Suprapubic skin (tissue), 4 donors: ENCODE results near the gene WDR44. TPM values are rescaled to one million over a fixed set of nuclear protein-coding genes. Genes with fewer than 3 reads are reported as not detected.
"Not testable (repeated sequence)": the region's sequence is repeated elsewhere in the genome, so short reads cannot be mapped to it uniquely, and the experiment has no call there.

Experiments
- DNase-seq, 2 donors: peaks; one replicate each; pipeline ENCODE4 v3.0.0-alpha.2; 2019; ENCODE audit warnings: low spot score in 2 of 2
- H3K27ac ChIP-seq: fragments of 200-600 bp; sonication (generic); one replicate; pipeline ENCODE4 v1.5.1; 2019
- H3K27me3 ChIP-seq: fragments of 200-600 bp; sonication (generic); one replicate; pipeline ENCODE4 v1.5.1; 2019
- H3K36me3 ChIP-seq: fragments of 200-600 bp; sonication (generic); one replicate; pipeline ENCODE4 v1.5.1; 2019
- H3K4me1 ChIP-seq: fragments of 200-600 bp; sonication (generic); one replicate; pipeline ENCODE4 v1.5.1; 2019
- H3K4me3 ChIP-seq: fragments of 200-600 bp; sonication (generic); one replicate; pipeline ENCODE4 v1.5.1; 2019; ENCODE audit warnings: mild to moderate bottlenecking
- H3K9me3 ChIP-seq: fragments of 200-600 bp; sonication (generic); one replicate; pipeline ENCODE4 v1.5.1; 2019
- CTCF ChIP-seq, 2 donors: fragments of 200-600 bp in 1 of 2; fragments of 450-650 bp in 1 of 2; sonication (generic) in 1 of 2; IDR thresholded peaks; one replicate each; pipeline ENCODE4 v1.5.1; 2016 to 2019; ENCODE audit warnings: antibody characterized with exemption in 2 of 2, mild to moderate bottlenecking in 1 of 2, moderate library complexity in 1 of 2
- EP300 ChIP-seq: sonication (generic); formaldehyde crosslinking; IDR thresholded peaks from one replicate; pipeline ENCODE4 v1.6.1; 2017; ENCODE audit warnings: antibody characterized with exemption
- POLR2A ChIP-seq, 2 donors: fragments of 450-650 bp; IDR thresholded peaks; one replicate each; pipeline ENCODE4 v1.6.1; 2017; ENCODE audit warnings: antibody characterized with exemption in 2 of 2, mild to moderate bottlenecking in 2 of 2, moderate library complexity in 2 of 2
- POLR2AphosphoS5 ChIP-seq, 3 donors: sonication (generic); formaldehyde crosslinking; IDR thresholded peaks; one replicate each; pipeline ENCODE4 v1.6.1; 2017; ENCODE audit warnings: antibody characterized with exemption in 3 of 3
- WGBS: methylation state at CpG from one replicate; pipeline ENCODE4 v1.1.5; 2018; 5-methylcytosine and 5-hydroxymethylcytosine counted together
- total RNA-seq, 4 donors: library from RNA; depleted of rRNA; stranded (reverse); fragments of >200 nt; gene quantifications; one replicate each; pipeline ENCODE4 v1.1.0, GENCODE V29; 2016

The WDR44 gene
- total RNA-seq, 4 donors from 2014 or later: 10.5 to 18.3 (median 11.6) TPM

GRCh38 chrX:118475903-118476302 is 130.0 kb downstream of the WDR44 start:
- Histone ChIP-seq H3K36me3 (no peaks in the 10 kb centered on the region), H3K9me3 (no peaks in the 10 kb centered on the region), H3K27me3 (no peaks in the 10 kb centered on the region), H3K27ac (no peak overlapping the region), H3K4me3 (no peak overlapping the region), H3K4me1 (no peaks in the 10 kb centered on the region)
- DNase-seq: no peak
- TF ChIP-seq POLR2AphosphoS5 (IDR thresholded peaks at IDR 0.05) (no peak), CTCF (IDR thresholded peaks at IDR 0.05) (no peak), POLR2A (IDR thresholded peaks at IDR 0.05) (no peak), EP300 (no peak)
- WGBS: 68% methylated on average over 4 of the region's 4 CpGs

- no peak for DNase-seq
- H3K27ac ChIP-seq: no peak overlapping the region
- no peaks in the 10 kb centered on the region for H3K36me3 ChIP-seq
- no peak overlapping the region for H3K4me3 ChIP-seq
- H3K9me3 ChIP-seq: no peaks in the 10 kb centered on the region
- WGBS: 82% methylated on average over 1 of the region's 1 CpG
- TF ChIP-seq EP300 (no peak), POLR2AphosphoS5 (IDR thresholded peaks at IDR 0.05) (no peak), POLR2A (IDR thresholded peaks at IDR 0.05) (no peak), CTCF (IDR thresholded peaks at IDR 0.05) (no peak)
- H3K4me1 ChIP-seq: no peaks in the 10 kb centered on the region
- H3K27me3 ChIP-seq: no peaks in the 10 kb centered on the region
These were observed 134.3 kb downstream of the WDR44 start for GRCh38 chrX:118480172-118480571.

- H3K9me3 ChIP-seq, DNase-seq, H3K4me1 ChIP-seq, H3K27me3 ChIP-seq, H3K36me3 ChIP-seq, H3K27ac ChIP-seq, H3K4me3 ChIP-seq: not testable (repeated sequence)
- 91% methylated on average over 4 of the region's 4 CpGs for WGBS
These were observed 136.5 kb downstream of the WDR44 start for GRCh38 chrX:118482384-118482783.

- 69% methylated on average over 9 of the region's 9 CpGs for WGBS
- H3K27ac ChIP-seq: no peak overlapping the region
- H3K4me3 ChIP-seq: no peak overlapping the region
- TF ChIP-seq EP300 (no peak), POLR2AphosphoS5 (IDR thresholded peaks at IDR 0.05) (no peak), CTCF (IDR thresholded peaks at IDR 0.05) (no peak), POLR2A (IDR thresholded peaks at IDR 0.05) (no peak)
- no peak for DNase-seq
- no peaks in the 10 kb centered on the region for H3K36me3 ChIP-seq
- no peaks in the 10 kb centered on the region for H3K4me1 ChIP-seq
- H3K27me3 ChIP-seq: no peaks in the 10 kb centered on the region
- no peaks in the 10 kb centered on the region for H3K9me3 ChIP-seq
These were observed 138.5 kb downstream of the WDR44 start for GRCh38 chrX:118484216-118484903.

GRCh38 chrX:118486693-118487092 is 140.8 kb downstream of the WDR44 start:
- H3K27me3 ChIP-seq, H3K4me3 ChIP-seq, DNase-seq, H3K36me3 ChIP-seq, H3K27ac ChIP-seq, H3K4me1 ChIP-seq, H3K9me3 ChIP-seq: not testable (repeated sequence)
- WGBS: 87% methylated on average over 1 of the region's 1 CpG

GRCh38 chrX:118493016-118493415 is 147.1 kb downstream of the WDR44 start:
- H3K9me3 ChIP-seq: no peaks in the 10 kb centered on the region
- H3K27me3 ChIP-seq: no peaks in the 10 kb centered on the region
- no peak overlapping the region for H3K4me3 ChIP-seq
- no peaks in the 10 kb centered on the region for H3K4me1 ChIP-seq
- 77% methylated on average over 3 of the region's 3 CpGs for WGBS
- TF ChIP-seq POLR2A (IDR thresholded peaks at IDR 0.05) (no peak), CTCF (IDR thresholded peaks at IDR 0.05) (no peak), POLR2AphosphoS5 (IDR thresholded peaks at IDR 0.05) (no peak), EP300 (no peak)
- no peaks in the 10 kb centered on the region for H3K36me3 ChIP-seq
- no peak overlapping the region for H3K27ac ChIP-seq
- DNase-seq: no peak
